Stimulated activated CD8-positive, alpha-beta memory T cell treated with anti-CD3 and anti-CD28 coated beads, Interleukin-7, amount 100 ng/mL, for 24 hours (primary cell): ENCODE data around the gene MPO.

Experiments
- DNase-seq: peaks from one replicate; pipeline ENCODE4 v3.0.0-alpha.2; 2020; ENCODE audit warnings: low read depth

Gene MPO

GRCh38 chr17:58232707-58233156 lies 48.0 kb downstream of the MPO start:
- no peak for DNase-seq

GRCh38 chr17:58231641-58232040 lies 49.1 kb downstream of the MPO start:
- no peak for DNase-seq

GRCh38 chr17:58229881-58230280 lies 50.9 kb downstream of the MPO start:
- DNase-seq: no peak

- no peak for DNase-seq
These were observed 51.4 kb downstream of the MPO start for GRCh38 chr17:58229384-58229783.

- no peak for DNase-seq
These were observed 52.1 kb downstream of the MPO start for GRCh38 chr17:58228679-58229078.

- DNase-seq: no peak
These were observed 53.0 kb downstream of the MPO start for GRCh38 chr17:58227733-58228132.

GRCh38 chr17:58224315-58224714 lies 56.4 kb downstream of the MPO start:
- DNase-seq: no peak
